Epidermal melanocyte (primary cell): ENCODE measurements around the gene GSDME.
"Not testable (repeated sequence)": the region's sequence is repeated elsewhere in the genome, so short reads cannot be mapped to it uniquely, and the experiment has no call there.

Experiments
- DNase-seq: peaks from one replicate; pipeline ENCODE4 v3.0.0; 2011; ENCODE audit warnings: low spot score; ENCODE audit not compliant: insufficient read length

GSDME gene

GRCh38 chr7:24757353-24758275 is at the start of gene GSDME:
Gene GSDME (minus strand): TSS chr7:24757464. CDS start chr7:24749774, 7,690 bp downstream.
- DNase-seq = peak; percentile 63

- no peak for DNase-seq
Measured at GRCh38 chr7:24802300-24802699, 45.0 kb upstream of the GSDME start.

DNA sequence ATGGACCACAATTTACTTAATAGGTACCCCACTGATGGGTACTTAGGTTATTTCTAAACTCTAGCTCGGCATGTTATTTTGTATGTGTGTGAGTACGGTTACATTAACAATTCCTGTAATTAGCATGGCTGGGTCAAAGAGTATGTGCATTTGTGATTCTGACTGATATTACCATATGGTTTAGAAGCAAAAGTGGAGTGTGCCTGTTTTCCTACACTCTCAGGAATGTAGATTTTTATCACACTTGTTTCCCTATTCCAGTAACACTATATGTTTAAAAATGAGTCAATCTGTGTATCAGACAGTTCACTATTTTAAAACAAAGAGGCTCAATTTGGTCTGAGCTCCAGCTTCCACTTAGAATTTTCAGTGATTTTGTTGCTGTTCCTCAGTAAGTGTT is 44.6 kb upstream of the GSDME start:
- DNase-seq = no peak

DNA sequence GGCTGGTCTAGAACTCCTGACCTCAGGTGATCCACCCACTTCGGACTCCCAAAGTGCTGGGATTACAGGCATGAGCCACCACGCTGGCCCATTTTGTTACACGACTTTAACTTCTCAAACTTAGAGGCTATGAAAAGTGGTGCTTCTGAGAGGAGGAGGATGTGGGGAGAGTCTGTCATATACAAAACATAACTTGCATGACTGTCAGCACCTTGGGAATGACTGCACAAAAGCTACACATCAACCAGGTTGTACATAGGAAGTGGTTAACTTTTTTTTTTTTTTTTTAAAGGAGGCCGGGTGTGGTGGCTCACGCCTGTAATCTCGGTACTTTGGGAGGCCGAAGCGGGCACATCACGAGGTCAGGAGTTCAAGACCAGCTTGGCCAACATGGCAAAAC is 43.4 kb upstream of the GSDME start:
- no peak for DNase-seq

DNA sequence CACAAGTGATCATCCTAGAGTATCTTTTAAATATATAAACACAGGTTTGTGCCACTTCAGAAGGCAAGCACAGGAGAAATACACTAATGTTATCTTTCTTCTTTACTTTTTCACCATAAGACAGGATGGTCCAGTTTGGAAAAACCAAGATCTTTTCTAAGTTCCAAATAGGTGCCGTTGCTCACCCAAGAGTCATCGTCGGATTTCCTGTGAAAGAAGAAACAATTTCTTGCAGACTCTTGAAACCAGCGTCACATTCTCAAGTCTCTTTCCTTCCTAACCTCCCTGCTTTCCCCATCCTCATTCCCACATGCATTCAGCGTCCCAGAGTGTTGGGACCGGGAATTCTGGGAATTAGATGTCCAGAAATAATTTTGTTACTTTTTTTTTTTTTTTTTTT is 42.8 kb upstream of the GSDME start:
- DNase-seq = no peak

DNA sequence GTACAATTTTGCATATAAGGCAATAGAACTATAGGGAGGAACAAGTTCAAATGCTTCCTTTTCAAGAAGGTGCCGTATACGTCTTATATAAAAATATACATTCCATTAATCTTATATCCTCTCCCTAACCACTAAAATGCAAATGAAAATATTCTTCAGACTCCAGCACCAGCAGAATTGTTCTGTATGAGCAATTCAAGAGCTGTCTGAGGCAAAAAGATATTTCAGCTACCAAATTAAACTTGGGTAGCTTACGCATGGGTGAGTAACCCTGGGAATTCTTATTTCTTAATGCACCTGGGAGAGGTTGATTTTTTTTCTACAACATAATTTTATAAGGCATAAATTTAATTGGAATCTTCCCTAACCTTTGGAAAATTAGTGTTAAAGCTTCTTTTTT is 42.2 kb upstream of the GSDME start:
- DNase-seq = no peak

DNA sequence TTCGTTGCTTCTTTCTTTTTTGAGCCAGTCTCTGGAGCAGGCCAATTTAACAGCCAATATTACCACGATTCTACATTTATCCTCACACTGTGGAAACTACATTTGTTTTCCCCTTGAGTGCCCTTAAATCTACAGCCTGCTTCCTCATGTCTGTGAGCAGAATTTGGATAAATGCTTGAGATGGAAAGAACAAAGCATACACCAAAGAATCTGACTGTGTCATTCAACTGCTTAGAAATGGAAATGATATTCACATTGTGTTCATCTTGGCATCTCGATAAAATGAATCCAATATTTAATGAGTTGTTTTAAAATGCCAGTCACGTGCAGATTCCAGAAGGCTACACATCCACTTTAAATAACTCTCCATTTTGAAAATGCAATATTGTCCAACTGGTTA is 41.0 kb upstream of the GSDME start:
- no peak for DNase-seq

DNA sequence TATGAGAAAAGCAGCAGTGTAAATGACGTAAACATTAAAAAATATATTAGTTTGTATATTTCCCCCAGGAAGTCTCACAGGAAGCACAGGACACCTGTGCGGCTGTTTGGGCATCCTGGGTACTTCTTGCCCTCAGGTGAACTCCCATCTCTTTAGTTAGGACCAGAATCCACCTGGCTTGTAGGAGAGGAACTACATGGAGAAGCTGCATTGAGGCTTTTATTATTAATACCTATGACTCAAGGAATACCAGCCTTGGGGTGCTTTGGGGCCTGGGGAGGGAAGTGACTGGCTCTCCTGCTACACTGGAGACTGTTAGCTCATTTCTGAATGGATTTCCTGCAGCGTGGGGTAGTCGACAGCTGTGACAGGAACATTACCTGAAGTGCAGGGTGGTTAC is 40.0 kb upstream of the GSDME start:
- no peak for DNase-seq

DNA sequence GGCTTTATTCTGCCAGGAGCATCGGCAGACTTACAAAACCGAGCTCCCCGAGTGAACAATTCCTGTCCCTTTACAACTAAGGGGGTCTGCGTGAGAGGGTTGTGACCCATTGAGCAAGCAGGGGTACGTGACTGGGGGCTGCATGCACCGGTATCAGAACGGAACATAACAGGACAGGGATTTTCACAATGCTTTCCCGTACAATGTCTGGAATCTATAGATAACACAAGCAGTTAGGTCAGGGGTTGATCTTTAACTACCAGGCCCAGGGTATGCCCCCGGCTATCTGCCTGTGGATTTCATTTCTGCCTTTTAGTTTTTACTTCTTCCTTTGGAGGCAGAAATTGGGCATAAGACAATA is 38.1 kb upstream of the GSDME start:
- DNase-seq = no peak

- DNase-seq = not testable (repeated sequence)
Measured at GRCh38 chr7:24794751-24795406, 37.6 kb upstream of the GSDME start.

DNA sequence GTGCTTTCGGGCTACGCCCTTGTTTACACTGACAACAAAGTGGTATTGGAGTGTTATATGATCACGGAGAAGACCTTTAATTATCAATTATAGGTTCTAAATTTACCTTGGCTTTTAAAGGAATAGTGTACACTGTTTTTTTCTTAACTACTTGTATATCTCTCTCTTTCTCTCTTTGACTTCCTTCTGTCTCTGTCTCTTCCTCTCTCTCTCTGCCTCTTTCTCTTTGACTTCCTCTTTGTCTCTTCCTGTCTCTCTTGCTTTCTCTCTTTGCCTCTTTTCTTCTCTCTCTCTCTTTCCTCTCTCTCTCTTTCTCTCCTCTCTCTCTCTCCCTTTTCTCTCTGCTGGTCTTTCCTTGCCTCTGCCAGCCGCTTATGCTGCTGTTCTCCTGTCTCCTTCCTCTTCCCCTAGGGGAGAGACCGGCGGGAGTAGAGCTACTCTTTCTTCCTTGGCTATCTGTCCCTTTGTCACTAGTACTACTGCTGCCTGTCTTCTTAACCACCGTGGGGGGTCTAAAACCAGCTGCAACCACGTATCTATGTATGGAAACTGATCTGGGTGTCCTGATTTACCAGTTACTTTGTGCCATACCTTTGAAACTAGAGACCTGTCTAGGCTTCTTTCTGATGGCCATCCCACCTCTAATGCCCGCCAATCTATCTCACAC is 36.9 kb upstream of the GSDME start:
- DNase-seq = no peak

GRCh38 chr7:24788961-24789576 is 31.8 kb upstream of the GSDME start:
- no peak for DNase-seq

DNA sequence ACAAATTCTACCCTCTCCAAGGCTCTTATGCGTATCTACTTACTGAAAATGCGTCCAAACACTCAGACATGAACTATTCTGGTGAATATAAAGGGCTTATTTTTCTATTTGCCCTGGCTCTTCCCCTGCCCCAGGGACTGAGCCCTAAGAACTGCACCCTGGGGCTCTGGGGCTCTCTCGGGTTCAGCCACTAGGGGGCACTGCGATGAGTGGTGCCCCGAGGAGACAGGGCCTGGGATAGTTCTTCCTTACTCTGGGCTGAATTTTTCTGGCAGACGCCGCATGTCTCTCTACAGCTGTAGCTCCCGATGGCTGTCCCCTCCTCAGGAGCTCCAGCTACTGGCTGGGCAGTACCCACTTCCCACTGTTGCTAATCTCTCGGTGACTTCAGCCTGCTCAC is 30.8 kb upstream of the GSDME start:
- DNase-seq = no peak

DNA sequence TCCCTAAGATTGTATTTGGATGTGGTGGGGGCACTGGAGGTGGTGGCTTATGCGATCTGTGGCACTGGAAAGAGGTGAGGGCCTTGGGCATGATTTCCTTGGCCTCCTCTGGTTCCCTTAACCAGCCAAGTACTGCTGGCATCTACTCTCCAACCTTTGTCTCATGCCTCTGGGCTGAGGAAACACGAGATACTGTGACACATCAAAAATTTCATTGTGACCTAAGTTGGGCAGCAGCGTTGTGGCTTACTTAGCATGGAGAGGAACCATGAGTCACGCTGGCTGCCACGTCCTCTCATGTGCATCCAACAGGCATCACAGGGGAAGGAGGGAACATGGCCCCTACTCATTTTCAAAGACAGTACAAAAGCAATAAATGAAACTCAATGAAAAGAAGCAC is 29.7 kb upstream of the GSDME start:
- DNase-seq = peak; percentile 49

- no peak for DNase-seq
Measured at GRCh38 chr7:24786306-24786705, 29.0 kb upstream of the GSDME start.

DNA sequence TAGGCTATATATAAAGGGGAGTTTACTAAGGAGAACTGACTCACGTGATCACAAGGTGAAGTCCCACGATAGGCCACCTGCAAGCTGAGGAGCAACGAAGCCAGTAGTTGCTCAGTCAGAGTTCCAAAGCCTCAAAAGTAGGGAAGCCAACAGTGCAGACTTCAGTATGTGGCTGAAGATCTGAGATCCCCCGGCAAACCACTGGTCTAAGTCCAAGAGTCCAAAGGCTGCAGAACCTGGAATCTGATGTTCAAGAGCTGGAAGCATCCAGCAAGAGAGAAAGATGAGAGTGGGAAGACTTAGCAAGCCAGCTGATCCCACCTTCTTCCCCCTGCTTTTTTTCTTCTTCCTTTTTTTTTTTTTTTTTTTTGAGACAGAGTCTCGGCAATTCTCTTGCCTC is 27.0 kb upstream of the GSDME start:
- DNase-seq = no peak

DNA sequence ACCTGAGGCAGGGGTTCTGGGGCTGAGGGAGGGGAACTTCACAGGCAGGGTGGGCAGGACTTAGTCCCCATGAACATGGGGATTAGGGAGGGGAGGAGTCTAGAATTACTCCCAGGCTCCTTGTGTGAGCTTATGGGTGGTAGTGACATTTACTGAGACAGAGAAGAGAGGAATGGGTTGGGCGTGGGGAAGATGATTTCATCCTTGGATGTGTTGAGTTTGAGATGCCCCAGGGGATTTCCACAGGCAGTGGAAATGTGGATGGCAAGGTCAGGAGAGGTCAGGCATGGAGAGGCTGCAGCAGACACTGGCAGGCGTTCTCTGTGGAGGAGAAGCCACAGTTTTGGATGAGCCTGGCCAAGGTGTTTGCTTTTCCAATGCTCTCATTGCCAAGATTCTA is 26.4 kb upstream of the GSDME start:
- no peak for DNase-seq

GRCh38 chr7:24781106-24781505 is 23.8 kb upstream of the GSDME start:
- no peak for DNase-seq

GRCh38 chr7:24779283-24779655 is 22.0 kb upstream of the GSDME start:
- no peak for DNase-seq

DNA sequence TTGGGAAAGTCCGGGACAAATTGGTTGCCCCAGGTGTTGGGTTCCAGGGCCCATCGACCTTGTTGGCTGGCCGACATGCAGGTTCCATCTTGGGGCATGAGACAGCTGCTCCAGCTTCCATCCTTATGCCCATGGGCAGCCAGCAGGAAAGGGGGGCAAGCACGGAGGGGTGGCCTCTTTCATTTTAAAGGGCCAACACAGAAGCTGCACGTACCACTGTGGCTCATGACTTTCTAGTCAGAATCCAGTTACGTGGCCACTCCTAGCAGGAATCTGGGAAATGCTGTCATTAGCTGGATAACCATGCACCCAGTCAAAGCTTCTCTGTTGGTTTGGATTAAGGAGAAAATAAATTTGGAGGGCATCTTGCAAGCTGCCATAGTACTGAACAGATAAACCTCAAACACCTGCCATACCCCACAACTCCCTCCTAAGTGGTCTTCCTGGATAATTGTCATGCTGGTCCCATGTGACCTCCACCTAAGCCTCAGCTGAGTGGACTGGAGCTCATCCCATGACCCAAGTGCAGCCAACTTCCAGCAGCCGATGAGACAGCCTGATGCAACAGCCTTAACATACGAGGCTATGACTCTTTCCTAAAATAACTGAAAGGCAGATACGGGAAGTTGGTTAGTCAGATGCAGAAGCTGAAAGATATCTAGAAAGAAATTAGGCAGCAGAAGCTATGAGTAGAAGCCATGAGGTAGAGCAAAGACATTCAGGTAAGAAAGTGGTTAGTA is 21.4 kb upstream of the GSDME start:
- DNase-seq = no peak

DNA sequence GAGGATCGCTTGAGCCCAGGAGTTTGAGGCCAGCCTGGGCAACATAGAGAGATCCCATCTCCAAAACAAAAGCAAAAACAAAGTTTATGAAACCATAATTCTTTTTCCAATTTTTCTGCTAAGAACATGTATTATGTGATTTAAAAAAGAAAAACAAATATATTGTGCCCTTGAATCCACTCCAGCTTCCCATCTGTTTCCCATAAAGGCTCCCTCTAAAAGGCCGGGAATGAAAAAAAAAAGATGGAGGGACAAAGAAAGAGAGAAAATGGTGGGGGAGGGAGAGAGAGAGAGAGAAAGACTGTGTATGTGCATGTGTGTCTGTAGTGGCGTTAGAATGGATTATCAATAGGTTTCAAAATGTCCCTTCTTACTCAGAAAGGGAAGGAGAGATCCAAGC is 20.5 kb upstream of the GSDME start:
- DNase-seq = no peak
